AG08395 (cell line): ENCODE data around the gene MTCH2.
A peak's percentile ranks its signal among the peaks of the same experiment; 100 is the strongest.

Experiments
- DNase-seq: peaks from one replicate; pipeline ENCODE4 v3.0.0; 2012; ENCODE audit warnings: mixed read lengths, low spot score

MTCH2 gene

GRCh38 chr11:47589977-47590861 is 52.1 kb downstream of the MTCH2 start:
- no peak for DNase-seq

GRCh38 chr11:47589584-47589976 is 52.8 kb downstream of the MTCH2 start:
- no peak for DNase-seq

GRCh38 chr11:47589118-47589517 is 53.2 kb downstream of the MTCH2 start:
- no peak for DNase-seq

GRCh38 chr11:47587723-47588326 is 54.5 kb downstream of the MTCH2 start:
- DNase-seq, result no peak

GRCh38 chr11:47587039-47587716 is 55.2 kb downstream of the MTCH2 start:
- DNase-seq, result no peak

- no peak for DNase-seq
Measured at GRCh38 chr11:47586098-47586855, 56.1 kb downstream of the MTCH2 start, which contains the start of gene FAM180B. TSS of gene FAM180B (plus strand) at chr11:47586678. CDS start at chr11:47586769, 91 bp downstream.

GRCh38 chr11:47583844-47584243 is 58.5 kb downstream of the MTCH2 start:
- DNase-seq, result no peak

GRCh38 chr11:47578524-47579494 is 63.5 kb downstream of the MTCH2 start, which contains the start of the genes KBTBD4 and NDUFS3:
TSS of gene KBTBD4 (minus strand) at chr11:47578970. CDS start at chr11:47578951, 19 bp downstream.
TSS of gene NDUFS3 (plus strand) at chr11:47579074. CDS start at chr11:47579092, 18 bp downstream.
- peak; percentile 93 for DNase-seq

- DNase-seq, result no peak
Measured at GRCh38 chr11:47577460-47578041, 64.8 kb downstream of the MTCH2 start.

- DNase-seq, result no peak
Measured at GRCh38 chr11:47573321-47573720, 69.0 kb downstream of the MTCH2 start.

- no peak for DNase-seq
Measured at GRCh38 chr11:47572715-47573255, 69.6 kb downstream of the MTCH2 start.

GRCh38 chr11:47571895-47572294 is 70.5 kb downstream of the MTCH2 start:
- DNase-seq, result peak; percentile 67

- no peak for DNase-seq
Measured at GRCh38 chr11:47571357-47571729, 71.0 kb downstream of the MTCH2 start.

GRCh38 chr11:47570651-47571356 is 71.6 kb downstream of the MTCH2 start:
- no peak for DNase-seq

- DNase-seq, result no peak
Measured at GRCh38 chr11:47569646-47570045, 72.7 kb downstream of the MTCH2 start.
